SK-N-SH treated with all-trans-retinoic acid at 6 μM for 48 hours (cell line): ENCODE results near the gene CDKN1A.

Source experiments
- ATAC-seq: fragments of 200-7000 bp; cut with Tn5 transposase; 3 replicates; pipeline ENCODE4 v1.9.1; 2020; ENCODE audit warnings: mild to moderate bottlenecking, moderate library complexity
- ARNTL ChIP-seq: fragments of 450-650 bp; formaldehyde crosslinking; IDR thresholded peaks from 2 replicates; pipeline ENCODE4 v1.5.0; 2020; ENCODE audit warnings: low read depth, mild to moderate bottlenecking, moderate library complexity, borderline replicate concordance
- ESRRG ChIP-seq: fragments of 250-450 bp; sonication (Bioruptor Pico); IDR thresholded peaks from 2 replicates; pipeline ENCODE4 v1.6.1; 2021; ENCODE audit warnings: mild to moderate bottlenecking
- GLIS3 ChIP-seq: fragments of 250-450 bp; sonication (Bioruptor Pico); IDR thresholded peaks from 2 replicates; pipeline ENCODE4 v1.5.0; 2020; ENCODE audit warnings: mild to moderate bottlenecking, moderate library complexity
- OSR1 ChIP-seq: fragments of 250-450 bp; sonication (Bioruptor Pico); IDR thresholded peaks from 2 replicates; pipeline ENCODE4 v1.8.0; 2022; ENCODE audit warnings: moderate library complexity, mild to moderate bottlenecking, inconsistent platforms
- RARB ChIP-seq: fragments of 250-450 bp; sonication (Bioruptor Pico); IDR thresholded peaks from 2 replicates; pipeline ENCODE4 v1.8.0; 2021; ENCODE audit warnings: mild to moderate bottlenecking, moderate library complexity
- SNAI2 ChIP-seq: fragments of 250-450 bp; sonication (Bioruptor Pico); IDR thresholded peaks from 2 replicates; pipeline ENCODE4 v1.5.0; 2020; ENCODE audit warnings: mild to moderate bottlenecking, moderate library complexity
- ZC3H10 ChIP-seq: fragments of 250-450 bp; sonication (Bioruptor Pico); IDR thresholded peaks from 2 replicates; pipeline ENCODE4 v1.5.1; 2021; ENCODE audit warnings: mild to moderate bottlenecking, moderate library complexity
- ZFP30 ChIP-seq: fragments of 450-650 bp; formaldehyde crosslinking; IDR thresholded peaks from 2 replicates; pipeline ENCODE4 v1.5.0; 2022; ENCODE audit warnings: mild to moderate bottlenecking, moderate library complexity
- ZNF8 ChIP-seq: fragments of 450-650 bp; formaldehyde crosslinking; IDR thresholded peaks from 2 replicates; pipeline ENCODE4 v1.5.0; 2020; ENCODE audit warnings: mild to moderate bottlenecking, moderate library complexity
- TF ChIP-seq, protein P1 (sequence below): fragments of 250-450 bp; sonication (Bioruptor Pico); IDR thresholded peaks from 2 replicates; pipeline ENCODE4 v1.5.1; 2020; ENCODE audit warnings: low read depth, mild to moderate bottlenecking, moderate library complexity
- TF ChIP-seq, protein P2 (sequence below): fragments of 250-450 bp; sonication (Bioruptor Pico); IDR thresholded peaks from 2 replicates; pipeline ENCODE4 v1.8.0; 2020; ENCODE audit warnings: mild to moderate bottlenecking, moderate library complexity, borderline replicate concordance
- TF ChIP-seq, protein P3 (sequence below): fragments of 250-450 bp; sonication (Bioruptor Pico); IDR thresholded peaks from 2 replicates; pipeline ENCODE4 v1.8.0; 2021; ENCODE audit warnings: low read depth, mild to moderate bottlenecking, moderate library complexity, borderline replicate concordance
- TF ChIP-seq, protein P4 (sequence below): fragments of 250-450 bp; sonication (Bioruptor Pico); IDR thresholded peaks from 2 replicates; pipeline ENCODE4 v1.5.0; 2020; ENCODE audit warnings: mild to moderate bottlenecking, moderate library complexity
- TF ChIP-seq, protein P5 (sequence below): fragments of 250-450 bp; sonication (Bioruptor Pico); IDR thresholded peaks from 2 replicates; pipeline ENCODE4 v1.5.1; 2021; ENCODE audit warnings: mild to moderate bottlenecking, moderate library complexity

CDKN1A gene

DNA sequence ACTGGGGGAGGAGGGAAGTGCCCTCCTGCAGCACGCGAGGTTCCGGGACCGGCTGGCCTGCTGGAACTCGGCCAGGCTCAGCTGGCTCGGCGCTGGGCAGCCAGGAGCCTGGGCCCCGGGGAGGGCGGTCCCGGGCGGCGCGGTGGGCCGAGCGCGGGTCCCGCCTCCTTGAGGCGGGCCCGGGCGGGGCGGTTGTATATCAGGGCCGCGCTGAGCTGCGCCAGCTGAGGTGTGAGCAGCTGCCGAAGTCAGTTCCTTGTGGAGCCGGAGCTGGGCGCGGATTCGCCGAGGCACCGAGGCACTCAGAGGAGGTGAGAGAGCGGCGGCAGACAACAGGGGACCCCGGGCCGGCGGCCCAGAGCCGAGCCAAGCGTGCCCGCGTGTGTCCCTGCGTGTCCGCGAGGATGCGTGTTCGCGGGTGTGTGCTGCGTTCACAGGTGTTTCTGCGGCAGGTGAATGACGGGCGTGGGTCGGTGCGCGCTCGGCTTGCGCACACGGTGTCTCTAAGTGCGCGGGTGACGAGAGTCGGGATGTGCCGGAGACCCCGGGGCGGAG lies at the start of gene CDKN1A:
TSS of gene CDKN1A (plus strand) at position 227 of the 555 bp plus-strand sequence. CDS start 5,388 bp downstream, outside the sequence.
- no peak for TF ChIP-seq OSR1 (CRISPR knock-in tag)
- 0 out of 2 replicates have a peak, but pooled peaks have one; percentile 27 for TF ChIP-seq SNAI2 (CRISPR knock-in tag)
- TF ChIP-seq, protein P1, sequence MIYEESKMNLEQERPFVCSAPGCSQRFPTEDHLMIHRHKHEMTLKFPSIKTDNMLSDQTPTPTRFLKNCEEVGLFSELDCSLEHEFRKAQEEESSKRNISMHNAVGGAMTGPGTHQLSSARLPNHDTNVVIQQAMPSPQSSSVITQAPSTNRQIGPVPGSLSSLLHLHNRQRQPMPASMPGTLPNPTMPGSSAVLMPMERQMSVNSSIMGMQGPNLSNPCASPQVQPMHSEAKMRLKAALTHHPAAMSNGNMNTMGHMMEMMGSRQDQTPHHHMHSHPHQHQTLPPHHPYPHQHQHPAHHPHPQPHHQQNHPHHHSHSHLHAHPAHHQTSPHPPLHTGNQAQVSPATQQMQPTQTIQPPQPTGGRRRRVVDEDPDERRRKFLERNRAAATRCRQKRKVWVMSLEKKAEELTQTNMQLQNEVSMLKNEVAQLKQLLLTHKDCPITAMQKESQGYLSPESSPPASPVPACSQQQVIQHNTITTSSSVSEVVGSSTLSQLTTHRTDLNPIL (CRISPR knock-in tag), result no peak
- TF ChIP-seq, protein P2, sequence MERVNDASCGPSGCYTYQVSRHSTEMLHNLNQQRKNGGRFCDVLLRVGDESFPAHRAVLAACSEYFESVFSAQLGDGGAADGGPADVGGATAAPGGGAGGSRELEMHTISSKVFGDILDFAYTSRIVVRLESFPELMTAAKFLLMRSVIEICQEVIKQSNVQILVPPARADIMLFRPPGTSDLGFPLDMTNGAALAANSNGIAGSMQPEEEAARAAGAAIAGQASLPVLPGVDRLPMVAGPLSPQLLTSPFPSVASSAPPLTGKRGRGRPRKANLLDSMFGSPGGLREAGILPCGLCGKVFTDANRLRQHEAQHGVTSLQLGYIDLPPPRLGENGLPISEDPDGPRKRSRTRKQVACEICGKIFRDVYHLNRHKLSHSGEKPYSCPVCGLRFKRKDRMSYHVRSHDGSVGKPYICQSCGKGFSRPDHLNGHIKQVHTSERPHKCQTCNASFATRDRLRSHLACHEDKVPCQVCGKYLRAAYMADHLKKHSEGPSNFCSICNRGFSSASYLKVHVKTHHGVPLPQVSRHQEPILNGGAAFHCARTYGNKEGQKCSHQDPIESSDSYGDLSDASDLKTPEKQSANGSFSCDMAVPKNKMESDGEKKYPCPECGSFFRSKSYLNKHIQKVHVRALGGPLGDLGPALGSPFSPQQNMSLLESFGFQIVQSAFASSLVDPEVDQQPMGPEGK (CRISPR knock-in tag), result 0 out of 2 replicates have a peak, but pooled peaks have one; percentile 19
- no peak for TF ChIP-seq ZC3H10 (CRISPR knock-in tag)
- TF ChIP-seq, protein P3, sequence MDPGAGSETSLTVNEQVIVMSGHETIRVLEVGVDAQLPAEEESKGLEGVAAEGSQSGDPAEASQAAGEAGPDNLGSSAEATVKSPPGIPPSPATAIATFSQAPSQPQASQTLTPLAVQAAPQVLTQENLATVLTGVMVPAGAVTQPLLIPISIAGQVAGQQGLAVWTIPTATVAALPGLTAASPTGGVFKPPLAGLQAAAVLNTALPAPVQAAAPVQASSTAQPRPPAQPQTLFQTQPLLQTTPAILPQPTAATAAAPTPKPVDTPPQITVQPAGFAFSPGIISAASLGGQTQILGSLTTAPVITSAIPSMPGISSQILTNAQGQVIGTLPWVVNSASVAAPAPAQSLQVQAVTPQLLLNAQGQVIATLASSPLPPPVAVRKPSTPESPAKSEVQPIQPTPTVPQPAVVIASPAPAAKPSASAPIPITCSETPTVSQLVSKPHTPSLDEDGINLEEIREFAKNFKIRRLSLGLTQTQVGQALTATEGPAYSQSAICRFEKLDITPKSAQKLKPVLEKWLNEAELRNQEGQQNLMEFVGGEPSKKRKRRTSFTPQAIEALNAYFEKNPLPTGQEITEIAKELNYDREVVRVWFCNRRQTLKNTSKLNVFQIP (CRISPR knock-in tag), result no peak
- TF ChIP-seq ZNF8 (CRISPR knock-in tag), result no peak
- no peak for TF ChIP-seq RARB
- TF ChIP-seq, protein P4, sequence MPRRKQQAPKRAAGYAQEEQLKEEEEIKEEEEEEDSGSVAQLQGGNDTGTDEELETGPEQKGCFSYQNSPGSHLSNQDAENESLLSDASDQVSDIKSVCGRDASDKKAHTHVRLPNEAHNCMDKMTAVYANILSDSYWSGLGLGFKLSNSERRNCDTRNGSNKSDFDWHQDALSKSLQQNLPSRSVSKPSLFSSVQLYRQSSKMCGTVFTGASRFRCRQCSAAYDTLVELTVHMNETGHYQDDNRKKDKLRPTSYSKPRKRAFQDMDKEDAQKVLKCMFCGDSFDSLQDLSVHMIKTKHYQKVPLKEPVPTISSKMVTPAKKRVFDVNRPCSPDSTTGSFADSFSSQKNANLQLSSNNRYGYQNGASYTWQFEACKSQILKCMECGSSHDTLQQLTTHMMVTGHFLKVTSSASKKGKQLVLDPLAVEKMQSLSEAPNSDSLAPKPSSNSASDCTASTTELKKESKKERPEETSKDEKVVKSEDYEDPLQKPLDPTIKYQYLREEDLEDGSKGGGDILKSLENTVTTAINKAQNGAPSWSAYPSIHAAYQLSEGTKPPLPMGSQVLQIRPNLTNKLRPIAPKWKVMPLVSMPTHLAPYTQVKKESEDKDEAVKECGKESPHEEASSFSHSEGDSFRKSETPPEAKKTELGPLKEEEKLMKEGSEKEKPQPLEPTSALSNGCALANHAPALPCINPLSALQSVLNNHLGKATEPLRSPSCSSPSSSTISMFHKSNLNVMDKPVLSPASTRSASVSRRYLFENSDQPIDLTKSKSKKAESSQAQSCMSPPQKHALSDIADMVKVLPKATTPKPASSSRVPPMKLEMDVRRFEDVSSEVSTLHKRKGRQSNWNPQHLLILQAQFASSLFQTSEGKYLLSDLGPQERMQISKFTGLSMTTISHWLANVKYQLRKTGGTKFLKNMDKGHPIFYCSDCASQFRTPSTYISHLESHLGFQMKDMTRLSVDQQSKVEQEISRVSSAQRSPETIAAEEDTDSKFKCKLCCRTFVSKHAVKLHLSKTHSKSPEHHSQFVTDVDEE (CRISPR knock-in tag), result no peak
- no peak for TF ChIP-seq GLIS3 (CRISPR knock-in tag)
- no peak for TF ChIP-seq ARNTL (CRISPR knock-in tag)
- ATAC-seq, result peak; percentile 85

DNA sequence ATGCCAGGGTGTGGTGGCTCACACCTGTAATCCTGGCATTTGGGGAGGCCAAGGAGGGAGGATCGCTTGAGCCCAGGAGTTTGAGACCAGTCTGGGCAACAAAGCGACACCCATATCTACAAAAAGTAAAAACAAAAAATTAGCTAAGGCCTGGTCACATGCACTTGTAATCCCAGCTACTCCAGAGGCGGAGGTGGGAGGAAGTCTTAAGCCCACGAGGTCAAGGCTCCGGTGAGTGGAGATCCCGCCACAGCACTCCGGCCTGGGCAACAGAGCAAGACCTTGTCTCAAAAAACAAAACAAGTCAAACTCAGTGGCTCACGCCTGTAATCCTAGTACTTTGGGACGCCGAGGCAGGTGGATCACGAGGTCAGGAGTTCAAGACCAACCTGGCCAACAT lies 48.7 kb upstream of the CDKN1A start:
- ATAC-seq, result no peak
- TF ChIP-seq, protein P1 (CRISPR knock-in tag), result no peak
- TF ChIP-seq ZC3H10 (CRISPR knock-in tag) (no peak), ARNTL (CRISPR knock-in tag) (no peak), RARB (no peak), ESRRG (CRISPR knock-in tag) (no peak), ZFP30 (no peak)
- TF ChIP-seq, protein P4 (CRISPR knock-in tag), result no peak
- TF ChIP-seq, protein P5, sequence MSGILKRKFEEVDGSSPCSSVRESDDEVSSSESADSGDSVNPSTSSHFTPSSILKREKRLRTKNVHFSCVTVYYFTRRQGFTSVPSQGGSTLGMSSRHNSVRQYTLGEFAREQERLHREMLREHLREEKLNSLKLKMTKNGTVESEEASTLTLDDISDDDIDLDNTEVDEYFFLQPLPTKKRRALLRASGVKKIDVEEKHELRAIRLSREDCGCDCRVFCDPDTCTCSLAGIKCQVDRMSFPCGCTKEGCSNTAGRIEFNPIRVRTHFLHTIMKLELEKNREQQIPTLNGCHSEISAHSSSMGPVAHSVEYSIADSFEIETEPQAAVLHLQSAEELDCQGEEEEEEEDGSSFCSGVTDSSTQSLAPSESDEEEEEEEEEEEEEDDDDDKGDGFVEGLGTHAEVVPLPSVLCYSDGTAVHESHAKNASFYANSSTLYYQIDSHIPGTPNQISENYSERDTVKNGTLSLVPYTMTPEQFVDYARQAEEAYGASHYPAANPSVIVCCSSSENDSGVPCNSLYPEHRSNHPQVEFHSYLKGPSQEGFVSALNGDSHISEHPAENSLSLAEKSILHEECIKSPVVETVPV (CRISPR knock-in tag), result no peak
